GM12891 (cell line): ENCODE data around the gene CASP9.

Experiments used
- POLR2AphosphoS5 ChIP-seq: IDR thresholded peaks from 2 replicates; pipeline ENCODE4 v1.6.1; 2011; ENCODE audit warnings: low read depth, low read length, control low read depth
- TAF1 ChIP-seq: IDR thresholded peaks from 2 replicates; pipeline ENCODE4 v1.6.1; 2011; ENCODE audit warnings: low read depth, low read length, control low read depth

- TF ChIP-seq POLR2AphosphoS5 (no peak), TAF1 (no peak)
Measured at GRCh38 chr1:15443281-15443680, 80.7 kb downstream of the CASP9 start.
